T-helper 1 cell treated with Interleukin-12 subunit alpha and Interleukin-12 subunit beta and Interleukin-4 antibody, amounts not matched to agents 30 ng/mL and 1 ng/mL, for 36 hours (primary cell): ENCODE measurements around the gene TSHZ2. TPM values are rescaled to one million over a fixed set of nuclear protein-coding genes. Genes with fewer than 3 reads are reported as not detected.

ENCODE experiments used
- intact Hi-C: fragments of 100-400 bp; cut with micrococcal nuclease; formaldehyde crosslinking; loops from one replicate; pipeline ENCODE4 v1.15.1; 2024
- total RNA-seq: library from RNA; stranded (reverse); gene quantifications from 2 replicates; pipeline ENCODE4 v1.2.3, GENCODE V29; 2022

Gene TSHZ2
- total RNA-seq, 1 donor from 2014 or later = 28.4 TPM

DNA sequence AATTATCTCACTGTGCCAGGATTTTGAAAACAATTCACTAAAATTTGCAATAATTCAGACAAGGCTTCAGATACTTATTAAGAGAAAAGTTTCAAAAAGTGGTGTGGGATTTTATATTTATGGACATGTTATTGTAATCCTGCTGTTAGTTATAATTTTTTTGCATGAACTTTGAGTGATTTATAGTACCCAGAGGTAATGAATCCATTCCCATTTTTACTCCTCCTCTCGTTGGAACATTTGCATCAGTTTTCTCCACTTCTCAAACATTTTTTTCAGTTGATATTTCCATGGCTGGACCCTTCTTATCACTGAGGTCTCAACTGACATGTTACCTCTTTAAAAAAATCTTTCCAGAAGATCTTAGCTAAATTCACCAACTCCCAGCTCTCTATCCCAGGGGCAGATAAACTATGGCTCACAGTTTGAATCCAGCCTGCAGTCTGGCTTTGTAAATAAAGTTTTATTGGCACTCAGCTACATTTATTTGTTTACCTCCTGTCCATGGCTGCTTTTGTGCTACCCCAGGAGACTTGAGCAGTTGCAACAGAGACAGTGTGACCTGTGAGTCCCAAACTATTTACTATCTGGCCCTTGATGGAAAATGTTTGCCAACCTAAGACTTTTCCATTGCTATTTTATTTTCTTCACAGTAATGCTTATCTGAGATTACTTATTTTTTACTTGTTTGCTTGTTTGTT, 83.4 kb downstream of the TSHZ2 start:
- intact Hi-C loops = no loop called here

DNA sequence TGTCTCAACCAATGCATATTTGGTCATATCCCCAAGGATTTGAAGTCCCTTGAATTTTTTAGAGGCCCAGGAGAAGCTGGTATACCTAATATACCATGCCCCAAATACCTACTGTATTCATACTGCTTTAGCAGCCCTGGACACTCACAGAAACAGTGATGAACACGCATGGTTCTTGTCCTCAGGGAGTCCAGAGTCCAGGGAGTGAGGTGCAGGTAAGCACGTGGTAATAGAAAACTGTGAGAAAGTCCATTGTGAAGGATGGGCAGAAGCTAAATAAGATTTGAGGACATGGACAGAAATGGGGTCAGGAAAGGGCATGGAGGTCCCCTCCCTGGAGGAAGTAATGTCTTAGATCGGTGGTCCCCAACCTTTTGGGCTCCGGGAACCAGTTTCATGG, 85.4 kb downstream of the TSHZ2 start:
- intact Hi-C loops = no loop called here

DNA sequence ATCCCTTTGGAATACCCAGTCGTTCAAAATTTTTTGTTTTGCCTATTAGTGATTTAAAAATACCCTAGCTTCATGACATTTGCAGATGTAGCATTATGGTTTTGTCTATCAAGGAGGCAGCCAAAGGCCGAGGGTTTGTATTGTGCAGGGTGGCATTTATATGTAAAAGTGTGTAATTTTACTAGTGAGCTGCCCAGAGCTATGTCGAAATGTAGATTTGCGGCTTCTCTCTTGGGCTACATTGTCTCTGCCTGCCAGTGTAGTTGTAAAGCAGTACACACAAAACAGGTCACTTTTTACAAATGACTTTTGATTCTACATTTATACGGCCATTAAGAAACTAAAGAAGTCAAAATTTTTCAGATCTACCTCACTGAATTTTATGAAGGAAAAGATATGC, 87.7 kb downstream of the TSHZ2 start:
- intact Hi-C loops = no loop called here

DNA sequence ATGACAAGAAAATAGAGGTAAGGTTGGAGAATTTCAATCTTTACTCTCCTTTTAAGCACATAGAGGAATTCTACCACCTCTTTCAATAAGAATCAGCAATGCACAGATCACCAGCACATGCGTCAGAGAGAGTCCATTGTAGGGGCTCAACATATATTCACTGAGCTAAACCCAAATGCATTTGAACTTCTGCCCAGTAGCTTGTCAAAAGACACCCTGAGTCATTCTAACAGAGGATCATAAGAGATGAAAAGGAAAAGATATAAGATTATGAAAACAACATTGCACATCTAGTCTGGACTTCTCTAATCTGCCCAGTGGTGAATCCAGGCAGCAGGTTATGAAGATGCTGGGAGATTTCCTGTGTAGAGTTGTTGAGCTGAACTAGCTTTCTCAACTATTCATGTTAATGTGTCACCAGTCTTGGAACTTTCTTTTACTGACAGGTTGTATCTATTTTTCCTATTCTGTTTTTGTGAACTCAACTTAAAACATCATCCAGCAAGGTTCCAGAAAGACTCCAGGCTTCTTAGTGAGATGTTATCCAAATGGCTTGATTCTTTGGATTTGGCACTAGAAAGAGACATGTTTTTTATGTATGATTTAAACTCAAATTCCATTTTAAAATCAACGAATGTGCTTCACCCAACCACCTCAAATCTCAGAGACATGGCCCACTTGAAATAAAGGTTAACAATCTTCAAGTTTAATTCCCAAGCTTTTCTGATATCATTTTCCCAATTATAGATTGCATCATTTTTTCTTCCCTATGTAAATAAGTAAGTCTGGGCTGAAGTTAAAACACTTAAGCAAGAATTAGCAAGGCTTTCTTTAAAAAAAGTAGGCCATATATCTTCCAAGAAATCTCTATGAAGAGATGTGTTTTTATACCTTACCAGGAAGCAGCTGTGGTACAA, 89.3 kb downstream of the TSHZ2 start:
- intact Hi-C loops = no loop called here

DNA sequence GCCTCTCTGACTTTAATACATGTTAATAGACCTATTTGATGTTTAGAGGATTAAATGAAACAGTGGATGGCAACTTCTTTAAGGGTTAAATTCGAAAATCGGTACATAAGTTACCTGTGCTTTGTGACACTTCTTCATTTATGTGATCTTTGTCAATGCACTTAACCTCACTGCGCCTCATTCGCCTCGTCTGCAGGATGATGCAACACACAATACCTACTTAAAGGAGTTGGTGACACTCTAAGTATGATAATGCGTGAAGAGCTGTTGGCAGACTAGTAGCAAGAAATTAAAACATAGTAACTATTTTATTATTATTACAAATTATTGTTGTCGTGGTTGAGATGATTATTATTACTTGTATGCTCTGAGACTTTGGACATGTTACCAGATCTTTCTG, 92.8 kb downstream of the TSHZ2 start:
- intact Hi-C loops = no loop called here

DNA sequence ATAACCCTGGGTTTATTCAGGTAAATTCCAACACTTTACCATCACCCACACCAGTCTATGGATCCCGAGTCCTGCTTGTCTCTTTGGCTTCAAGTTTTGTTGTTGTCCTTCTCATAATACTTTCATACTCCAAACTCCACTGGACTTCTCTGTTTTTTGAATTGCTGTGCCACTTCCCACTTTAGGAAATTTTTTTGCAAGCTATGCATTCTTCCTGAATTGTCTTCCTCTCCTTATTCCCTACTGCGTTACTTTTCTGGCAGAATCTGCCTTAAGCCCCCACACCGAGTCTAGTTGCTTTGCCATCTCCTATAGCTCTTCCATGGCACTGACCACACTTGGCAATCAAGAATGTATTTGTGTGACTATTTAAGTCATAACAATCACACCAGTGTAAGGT, 96.1 kb downstream of the TSHZ2 start:
- intact Hi-C loops = no loop called here

DNA sequence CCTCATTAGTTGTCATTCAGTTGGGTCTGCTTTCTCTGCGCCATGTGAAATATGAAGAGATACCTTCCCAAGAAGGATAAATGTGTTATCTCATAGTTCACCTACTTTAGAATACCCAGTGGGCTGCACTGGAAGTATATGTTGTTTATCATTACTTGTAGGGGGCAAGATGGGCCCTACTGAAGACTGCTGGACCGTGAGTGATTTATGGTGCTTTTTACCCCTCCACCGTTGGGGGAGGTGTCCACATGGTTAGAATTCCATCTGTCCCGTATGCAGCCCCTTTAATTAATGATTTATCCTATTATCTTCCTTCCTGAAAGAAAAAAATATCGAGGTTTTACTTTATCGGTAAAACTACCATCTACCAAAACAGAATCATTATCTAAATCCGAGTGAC, 97.0 kb downstream of the TSHZ2 start:
- intact Hi-C loops = no loop called here

DNA sequence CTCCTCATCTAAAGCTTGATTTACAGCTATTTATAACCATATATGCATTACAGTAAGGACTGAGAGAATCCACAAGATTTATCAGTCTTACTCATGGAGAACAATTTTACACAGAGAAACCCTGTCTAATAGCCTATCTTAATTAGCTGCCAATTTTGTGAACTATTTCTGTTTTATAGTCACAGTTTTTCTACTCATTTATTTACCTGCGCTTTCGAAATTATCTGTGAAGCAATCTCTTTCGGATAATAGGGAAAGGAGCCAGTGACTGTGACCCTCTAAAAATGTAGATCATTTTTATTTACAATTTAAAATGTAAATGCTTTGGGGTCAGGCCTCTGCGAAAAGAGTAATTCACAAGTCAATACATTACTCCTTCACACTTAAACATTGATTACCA, 98.1 kb downstream of the TSHZ2 start:
- intact Hi-C loops = loop anchor here (1.0 to 5.0 kb wide), 8 partner anchors 8 to 1137 kb away; partner anchors contain the start of gene PFDN4

DNA sequence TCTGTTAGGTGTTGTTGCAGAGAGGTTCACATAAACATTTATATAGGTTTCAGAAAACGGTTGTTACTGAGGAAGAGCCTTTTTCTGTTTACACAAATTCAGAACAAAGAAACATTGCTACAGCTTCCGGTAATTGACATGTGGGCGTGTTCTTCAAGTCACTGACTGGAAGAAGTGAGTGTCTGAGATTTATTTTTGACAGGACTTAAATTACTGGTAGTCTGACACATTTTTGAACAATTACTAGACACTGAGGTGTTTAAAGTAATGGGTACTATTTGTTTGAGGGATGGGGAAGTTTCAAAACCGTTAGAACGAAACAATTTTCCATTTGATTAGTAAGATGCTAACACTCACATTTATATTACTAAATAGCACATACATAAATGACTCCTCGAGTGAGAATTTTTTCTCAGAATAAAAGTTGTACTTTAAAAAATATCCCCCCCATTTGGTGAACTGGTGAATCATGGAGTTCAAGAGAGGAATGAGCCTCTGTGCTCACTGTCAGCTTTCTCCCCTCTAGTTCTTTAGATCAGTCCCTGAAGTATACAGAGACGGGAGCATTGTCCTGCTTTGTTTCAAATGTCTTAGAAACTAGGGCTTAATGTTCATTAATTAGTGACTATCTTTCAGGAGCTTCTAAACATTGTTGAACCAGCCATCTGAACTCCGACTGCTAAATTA, 98.7 kb downstream of the TSHZ2 start:
- intact Hi-C loops = loop anchor here (1.0 to 5.0 kb wide), 8 partner anchors 7 to 1136 kb away; partner anchors contain the start of gene PFDN4

DNA sequence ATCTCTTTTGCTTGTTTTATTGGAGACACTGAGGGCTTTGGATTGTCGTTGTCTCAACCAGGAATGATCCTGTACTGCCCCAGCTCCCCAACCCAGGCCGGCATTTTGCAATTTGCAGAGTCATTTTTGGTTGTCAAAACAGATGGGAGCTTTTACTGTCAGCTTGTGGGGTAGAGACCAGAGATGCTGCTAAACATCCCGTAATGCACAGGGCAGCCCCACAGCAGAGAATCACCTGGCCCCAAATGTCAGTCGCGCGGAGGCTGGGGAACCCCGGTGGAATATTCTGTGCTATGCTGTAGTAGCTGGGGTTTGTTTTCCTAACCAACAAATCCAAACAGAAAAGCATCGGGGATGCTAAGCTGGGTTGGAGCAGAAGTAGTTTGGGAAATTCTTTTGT, 99.7 kb downstream of the TSHZ2 start:
- intact Hi-C loops = loop anchor here (2.0 to 5.0 kb wide), 6 partner anchors 49 to 1135 kb away; partner anchors contain the start of gene PFDN4

DNA sequence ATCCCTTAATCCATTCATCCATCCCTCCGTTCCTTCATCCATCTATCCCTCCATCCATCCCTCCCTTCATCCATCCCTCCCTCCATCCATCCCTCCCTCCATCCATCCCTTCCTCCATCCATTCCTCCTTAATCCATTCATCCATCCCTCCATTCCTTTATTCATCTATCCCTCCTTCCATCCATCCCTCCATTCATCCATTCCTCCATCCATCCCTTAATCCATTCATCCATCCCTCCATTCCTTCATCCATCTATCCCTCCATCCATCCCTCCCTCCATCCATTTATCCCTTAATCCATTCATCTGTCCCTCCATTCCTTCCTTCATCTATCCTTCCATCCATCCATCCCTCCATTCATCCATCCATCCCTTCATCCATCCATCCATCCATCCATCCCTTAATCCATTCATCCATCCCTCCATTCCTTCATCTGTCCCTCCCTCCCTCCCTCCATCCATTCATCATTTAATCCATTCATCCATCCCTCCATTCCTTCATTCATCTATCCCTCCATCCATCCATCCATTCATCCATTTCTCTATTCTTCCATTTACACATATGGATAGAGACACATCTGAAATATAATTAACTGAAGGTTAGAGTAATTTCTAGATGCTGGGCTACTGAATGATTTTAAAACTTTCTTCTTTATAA, 100.9 kb downstream of the TSHZ2 start:
- intact Hi-C loops = loop anchor here (5.0 kb wide), 2 partner anchors 661 to 1134 kb away; partner anchors contain the start of gene PFDN4

DNA sequence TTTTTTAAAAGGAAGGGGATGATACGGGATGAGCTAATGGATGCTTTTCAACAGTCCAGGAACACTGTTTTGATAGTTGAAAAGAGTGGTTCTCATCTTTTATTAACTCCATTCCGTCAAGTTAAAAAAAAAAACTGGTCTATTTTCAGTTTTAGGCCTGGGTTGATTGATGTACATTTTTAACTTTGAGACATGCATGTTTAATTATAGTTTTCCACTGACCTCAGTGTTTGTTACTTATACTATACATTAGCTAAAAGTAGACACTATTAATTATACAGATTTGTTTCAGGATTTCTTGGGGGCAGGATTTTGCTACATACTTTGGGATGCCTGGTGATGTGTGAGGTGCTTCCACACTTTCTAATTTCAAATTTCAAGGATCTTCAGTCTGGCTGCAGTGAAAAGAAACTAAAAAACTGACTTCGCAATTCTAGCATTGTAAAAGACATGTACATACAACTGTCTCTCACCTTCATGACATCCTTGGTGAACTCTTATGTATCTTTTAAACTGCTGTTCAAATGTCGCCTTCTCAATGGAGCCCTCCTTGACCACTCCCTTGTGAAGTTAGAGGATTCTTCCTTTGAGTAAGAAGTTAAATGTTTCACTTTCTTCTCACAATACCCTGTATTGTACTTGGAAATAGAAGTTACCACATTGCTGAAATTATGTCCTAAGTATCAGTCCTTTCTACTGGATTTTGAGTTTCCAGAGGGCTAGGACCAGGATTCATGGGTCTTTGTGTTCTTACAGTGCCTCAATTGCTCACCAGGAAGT, 101.7 kb downstream of the TSHZ2 start:
- intact Hi-C loops = loop anchor here (2.0 to 5.0 kb wide), 3 partner anchors 81 to 1133 kb away; partner anchors contain the start of gene PFDN4

DNA sequence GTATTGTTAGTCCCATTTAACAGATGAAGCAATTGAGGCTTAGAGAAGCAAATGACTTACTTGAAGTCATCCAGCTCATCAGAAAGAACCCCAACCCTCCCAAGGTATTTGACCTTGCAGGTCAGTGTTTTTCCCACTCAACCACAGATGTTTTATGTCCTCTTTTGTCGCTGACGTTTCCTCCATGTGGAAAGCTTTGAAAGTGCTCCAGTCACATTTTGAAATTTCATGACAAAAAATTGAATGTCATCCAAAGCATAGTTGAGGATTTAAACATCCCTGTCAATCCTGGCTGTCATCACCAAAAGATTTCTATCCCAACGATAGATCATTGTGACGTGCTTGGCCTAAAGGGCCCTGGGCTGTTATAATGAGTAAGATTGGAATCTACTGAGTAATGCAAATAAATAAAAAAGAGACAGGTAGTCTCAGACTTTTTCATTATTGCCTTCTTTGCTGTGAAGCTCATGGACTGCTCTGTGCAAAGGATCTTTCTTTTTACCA, 102.7 kb downstream of the TSHZ2 start:
- intact Hi-C loops = loop anchor here (2.0 to 5.0 kb wide), 3 partner anchors 80 to 1132 kb away; partner anchors contain the start of gene PFDN4

DNA sequence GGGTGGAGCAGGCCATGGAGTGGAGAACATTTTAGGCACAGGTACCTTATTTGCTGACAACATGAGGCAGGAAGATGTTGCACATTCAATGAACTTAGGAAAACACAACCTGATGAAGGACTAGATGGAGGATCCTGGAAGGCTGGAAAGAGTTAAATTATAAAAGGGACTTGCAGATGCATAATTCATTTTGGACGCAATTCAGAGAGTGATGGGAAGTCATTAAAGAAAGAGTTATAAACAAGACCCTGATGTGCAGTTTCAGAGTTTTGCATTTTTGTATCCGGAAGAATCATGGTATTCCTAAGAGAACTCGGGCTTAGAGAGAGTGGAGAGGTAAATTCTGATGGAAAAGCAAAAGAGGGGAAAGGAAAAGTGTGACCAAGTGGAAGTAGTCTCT, 104.5 kb downstream of the TSHZ2 start:
- intact Hi-C loops = no loop called here

DNA sequence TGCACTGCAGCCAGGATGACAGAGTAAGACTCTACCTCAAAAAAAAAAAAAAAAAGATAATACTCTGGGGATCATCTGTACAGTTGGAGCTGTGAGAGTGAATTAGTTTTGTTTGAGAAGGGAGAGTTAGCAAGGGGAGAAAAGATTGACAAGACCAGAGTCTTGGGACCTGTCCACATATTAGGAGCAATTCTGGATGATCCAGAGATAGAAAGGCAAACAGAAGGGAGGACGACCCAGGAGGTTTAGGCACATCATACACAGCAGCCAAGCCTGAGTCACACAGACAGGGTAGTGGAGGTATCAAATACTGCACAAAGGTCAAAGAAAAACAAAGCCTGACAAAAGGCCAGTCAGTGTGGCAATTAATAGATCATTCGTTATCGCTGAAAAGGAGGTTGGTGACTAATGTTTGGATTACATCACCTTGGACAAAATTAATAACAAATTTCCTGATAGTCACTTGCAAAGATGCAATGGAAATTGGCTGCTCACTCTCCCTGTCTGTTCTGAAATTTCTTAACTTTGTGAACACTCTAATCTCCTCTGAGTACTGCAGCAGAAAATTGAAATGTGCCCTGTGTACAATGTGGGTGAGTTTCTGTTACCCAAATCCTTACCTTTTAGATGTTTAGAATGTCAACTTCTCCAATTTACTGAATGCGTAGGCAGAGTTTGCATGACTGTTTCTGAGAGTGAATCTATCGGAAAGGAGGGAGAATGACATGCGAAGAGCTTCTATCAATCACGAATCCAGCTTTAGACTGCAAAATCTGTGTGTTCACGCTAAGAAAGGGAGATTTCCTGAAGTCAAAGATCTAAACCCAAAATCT, 105.4 kb downstream of the TSHZ2 start:
- intact Hi-C loops = loop anchor here (1.0 to 2.0 kb wide), 4 partner anchors 7 to 103 kb away; no protein-coding TSS in a partner anchor

DNA sequence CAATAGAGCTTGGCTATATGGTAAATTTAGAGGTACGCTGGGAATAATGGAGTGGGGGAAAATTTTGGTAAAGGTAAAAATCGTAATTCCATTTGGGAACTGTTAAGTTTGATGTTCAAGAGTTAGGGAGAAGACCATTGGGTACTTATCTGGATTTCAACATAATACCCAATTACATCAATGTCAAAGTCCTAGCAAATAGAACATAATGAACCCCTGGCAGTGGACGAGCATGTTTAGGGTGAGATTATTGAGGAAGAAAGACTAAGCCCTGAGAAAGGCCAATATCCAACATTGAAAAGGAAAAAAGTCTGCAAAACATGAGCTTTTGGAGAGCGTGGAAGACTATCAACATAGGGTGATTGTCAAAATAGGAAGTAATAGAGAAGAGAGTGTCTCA, 106.6 kb downstream of the TSHZ2 start:
- intact Hi-C loops = loop anchor here (1.0 to 2.0 kb wide), 4 partner anchors 8 to 104 kb away; no protein-coding TSS in a partner anchor

DNA sequence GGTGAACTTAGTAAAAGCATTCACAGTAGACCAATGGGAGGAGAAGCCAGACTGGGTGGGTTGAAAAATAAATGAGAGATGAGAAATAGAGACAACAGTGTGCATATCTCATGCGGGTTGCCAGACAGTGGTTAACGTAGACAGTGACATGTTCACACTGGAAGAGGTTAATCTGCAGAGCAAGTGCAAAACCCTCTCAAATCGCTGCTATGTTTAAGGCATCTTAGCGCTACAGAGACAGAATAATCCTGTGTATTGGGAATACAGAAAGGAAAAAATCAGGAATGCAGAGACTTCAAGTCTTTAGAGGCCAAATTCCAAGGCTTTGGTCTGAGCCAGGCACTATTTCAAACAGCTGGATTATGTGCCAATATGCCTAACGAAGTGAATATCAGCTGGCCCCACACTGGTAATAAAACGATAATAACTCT, 107.1 kb downstream of the TSHZ2 start:
- intact Hi-C loops = loop anchor here (2.0 kb wide), 2 partner anchors 78 to 104 kb away; no protein-coding TSS in a partner anchor

DNA sequence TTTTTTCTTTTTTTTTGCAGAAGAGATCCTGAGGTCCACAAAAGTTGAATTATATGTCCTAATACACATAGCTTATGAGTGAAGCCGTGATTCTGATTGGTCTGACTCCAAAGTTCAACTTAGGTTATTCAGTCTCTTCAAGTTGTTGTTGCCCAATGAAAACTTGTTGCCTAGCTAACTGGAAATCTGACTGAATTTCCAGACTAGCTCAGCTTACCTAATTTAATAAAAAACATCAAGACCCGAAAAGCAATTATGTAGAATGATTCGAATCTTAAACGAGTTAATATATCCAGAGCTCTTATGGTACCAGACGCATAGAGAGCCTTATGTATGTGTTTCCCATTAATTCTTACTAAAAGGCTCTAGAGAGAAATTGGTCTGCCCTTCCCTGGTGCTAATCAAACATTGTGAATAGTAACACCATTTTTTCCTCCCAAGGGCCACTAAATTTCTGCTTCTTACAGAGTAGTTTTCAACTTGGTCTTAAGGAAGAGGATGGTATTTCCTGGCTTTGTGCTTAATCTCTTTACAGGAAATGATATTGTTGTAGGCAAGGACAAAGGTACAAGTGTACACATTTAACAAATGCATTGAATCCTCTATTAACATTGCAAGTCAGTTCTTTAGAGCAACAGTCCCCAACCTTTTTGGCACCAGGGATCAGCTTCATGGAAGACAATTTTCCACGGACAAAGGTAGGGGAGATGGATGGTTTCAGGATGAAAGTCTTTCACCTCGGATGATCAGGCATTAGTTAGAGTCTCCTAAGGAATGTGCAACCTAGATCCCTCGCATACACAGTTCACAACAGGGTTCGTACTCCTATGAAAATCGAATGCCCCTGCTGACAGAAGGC, 107.9 kb downstream of the TSHZ2 start:
- intact Hi-C loops = loop anchor here (2.0 kb wide), 2 partner anchors 79 to 105 kb away; no protein-coding TSS in a partner anchor
